Heart right ventricle (tissue), 16 donors: ENCODE data around the gene CYP26A1. TPM values are rescaled to one million over a fixed set of nuclear protein-coding genes. Genes with fewer than 3 reads are reported as not detected.

Source experiments
- ATAC-seq, 8 donors: fragments of 200-7000 bp; cut with Tn5 transposase; one replicate each; pipeline ENCODE4 v1.9.1; 2020; ENCODE audit warnings: mild to moderate bottlenecking in 8 of 8, moderate library complexity in 8 of 8, moderate number of reproducible peaks in 1 of 8
- DNase-seq, 2 donors: peaks; one replicate each; pipeline ENCODE4 v3.0.0-alpha.2; 2020
- H3K27ac ChIP-seq, 10 donors: fragments of 200-600 bp; sonication (generic) in 2 of 10; one replicate each; pipeline versions ENCODE4 v1.5.0 to v1.8.0; 2020 to 2022; ENCODE audit warnings: mild to moderate bottlenecking in 3 of 10
- H3K27me3 ChIP-seq, 7 donors: fragments of 200-600 bp; one replicate each; pipeline ENCODE4 v1.8.0; 2021 to 2022; ENCODE audit warnings: mild to moderate bottlenecking in 2 of 7
- H3K36me3 ChIP-seq, 9 donors: fragments of 200-600 bp; sonication (generic) in 1 of 9; one replicate each; pipeline versions ENCODE4 v1.5.0 to v1.8.0; 2020 to 2022; ENCODE audit warnings: mild to moderate bottlenecking in 2 of 9
- H3K4me1 ChIP-seq, 9 donors: fragments of 200-600 bp; sonication (generic) in 1 of 9; one replicate each; pipeline versions ENCODE4 v1.5.0 to v1.8.0; 2020 to 2022; ENCODE audit warnings: mild to moderate bottlenecking in 4 of 9
- H3K4me3 ChIP-seq, 10 donors: fragments of 200-600 bp; sonication (generic) in 2 of 10; one replicate each; pipeline versions ENCODE4 v1.5.0 to v1.8.0; 2020 to 2022; ENCODE audit warnings: mild to moderate bottlenecking in 7 of 10, moderate library complexity in 2 of 10
- H3K9me3 ChIP-seq, 11 donors: fragments of 200-600 bp in 10 of 11; sonication (generic) in 2 of 11; one replicate each; pipeline versions ENCODE4 v1.5.0 to v1.8.0; 2013 to 2022; ENCODE audit warnings: mild to moderate bottlenecking in 2 of 11, control low read depth in 1 of 11, moderate library complexity in 1 of 11
- WGBS, 2 donors: extraction: QIAGEN DNeasy Blood & Tissue Kit; methylation state at CpG; one replicate each; pipeline ENCODE4 v1.1.7; 2013; ENCODE audit warnings: inconsistent platforms in 1 of 2; 5-methylcytosine and 5-hydroxymethylcytosine counted together
- intact Hi-C, 10 donors: fragments of 100-400 bp; cut with DNase I; formaldehyde crosslinking; loops; one replicate each; pipeline versions ENCODE4 v1.11.1 to v1.14.2; 2022
- polyA plus RNA-seq, 2 donors: library from polyadenylated mRNA; stranded (reverse); fragments of 200-250 nt; gene quantifications; one replicate each; pipeline ENCODE4 v1.2.3, GENCODE V29; 2013
- total RNA-seq, 10 donors: library from RNA; stranded (reverse); fragmentation: NEBNext Ultra II Directional in 3 of 10; extraction: Animal tissue kit (Norgen Biotek cat#: 25700) in 3 of 10; gene quantifications; one replicate each; pipeline versions ENCODE4 v1.2.1 to v1.2.4, GENCODE V29; 2021 to 2023
- TF ChIP-seq, protein P1 (sequence below), 9 donors: fragments of 200-600 bp; sonication (generic) in 2 of 9; IDR thresholded peaks; one replicate each; pipeline versions ENCODE4 v1.5.0 to v1.8.0; 2021 to 2022; ENCODE audit warnings: antibody characterized with exemption in 9 of 9, mild to moderate bottlenecking in 5 of 9, moderate library complexity in 1 of 9
- donor health status: Arrhythmogenic right ventricular cardiomyopathy.
- donor health status: ischemic (EF 13 %, LVEDD 7.1; RV severe dilation, severe dysfunction).
- donor health status: healthy with polysubstance abuse.
- donor health status: DM: no; HTN: yes; CAD: no.
- donor health status: DM: no; HTN: no; CAD: no.
- donor health status: ischemic (EF 25% LVEDD 6.9; RV normal size, moderate dysfunction).
- donor health status: ischemic (EF 25% LVEDD 5.7; RV mildly dilated, moderate dysfunction).
- donor health status: healthy.
- donor health status: DM: yes; HTN: yes; CAD: no.
- donor health status: Ischemic cardiomyopathy.
- donor health status: ischemic (EF 35%, LVEDD 5.7; RV mildly dilated, moderate dysfunction).
- donor health status: nonischemic (EF 11% LVEDD 7.7; RV severe dilation, severe dysfunction).
- donor health status: DM: yes; HTN: yes; CAD: no.
- donor health status: PGD.
- donor health status: ischemic (EF 29% LVEDD 5.4; RV normal size, mild dysfunction).
- donor health status: nonischemic (EF 23%, LVEDD 6.1; RV moderate dilation, normal function).

Gene CYP26A1
- total and polyA plus RNA-seq, 12 donors, result not detected

DNA sequence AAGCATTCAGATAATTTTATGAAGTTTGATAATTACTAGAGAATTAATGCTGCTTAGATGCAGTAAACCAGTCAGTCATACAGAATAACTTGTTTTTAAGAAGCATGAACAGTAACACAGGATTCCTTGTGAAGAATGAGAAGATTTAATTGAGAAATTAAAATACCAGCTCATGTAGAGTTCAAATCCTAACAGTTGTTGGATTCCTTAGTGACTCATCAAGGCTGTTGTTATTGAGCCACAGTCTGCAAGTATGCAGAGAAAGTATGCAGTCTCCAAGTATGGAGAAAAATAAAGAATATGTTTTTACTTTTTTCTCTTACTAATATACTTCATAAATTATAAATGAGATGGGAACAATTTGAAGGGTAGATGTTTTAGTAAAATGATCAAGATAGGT lies 43.3 kb upstream of the CYP26A1 start:
- intact Hi-C loops, result no loop called here
- DNase-seq, result no peak
- Histone ChIP-seq H3K27me3 (no peaks in the 10 kb centered on the region), H3K9me3 (peaks cover 0 to 15% (median 6%) of the 10 kb centered on the region in 11 donors), H3K4me3 (no peak overlapping the region), H3K4me1 (peaks cover 0 to 16% (median 0%) of the 10 kb centered on the region in 9 donors), H3K36me3 (peaks cover 0 to 26% (median 12%) of the 10 kb centered on the region in 9 donors), H3K27ac (no peak overlapping the region)
- no peak for ATAC-seq
- TF ChIP-seq, protein P1, sequence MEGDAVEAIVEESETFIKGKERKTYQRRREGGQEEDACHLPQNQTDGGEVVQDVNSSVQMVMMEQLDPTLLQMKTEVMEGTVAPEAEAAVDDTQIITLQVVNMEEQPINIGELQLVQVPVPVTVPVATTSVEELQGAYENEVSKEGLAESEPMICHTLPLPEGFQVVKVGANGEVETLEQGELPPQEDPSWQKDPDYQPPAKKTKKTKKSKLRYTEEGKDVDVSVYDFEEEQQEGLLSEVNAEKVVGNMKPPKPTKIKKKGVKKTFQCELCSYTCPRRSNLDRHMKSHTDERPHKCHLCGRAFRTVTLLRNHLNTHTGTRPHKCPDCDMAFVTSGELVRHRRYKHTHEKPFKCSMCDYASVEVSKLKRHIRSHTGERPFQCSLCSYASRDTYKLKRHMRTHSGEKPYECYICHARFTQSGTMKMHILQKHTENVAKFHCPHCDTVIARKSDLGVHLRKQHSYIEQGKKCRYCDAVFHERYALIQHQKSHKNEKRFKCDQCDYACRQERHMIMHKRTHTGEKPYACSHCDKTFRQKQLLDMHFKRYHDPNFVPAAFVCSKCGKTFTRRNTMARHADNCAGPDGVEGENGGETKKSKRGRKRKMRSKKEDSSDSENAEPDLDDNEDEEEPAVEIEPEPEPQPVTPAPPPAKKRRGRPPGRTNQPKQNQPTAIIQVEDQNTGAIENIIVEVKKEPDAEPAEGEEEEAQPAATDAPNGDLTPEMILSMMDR (IDR thresholded peaks at IDR 0.05), result no peak

DNA sequence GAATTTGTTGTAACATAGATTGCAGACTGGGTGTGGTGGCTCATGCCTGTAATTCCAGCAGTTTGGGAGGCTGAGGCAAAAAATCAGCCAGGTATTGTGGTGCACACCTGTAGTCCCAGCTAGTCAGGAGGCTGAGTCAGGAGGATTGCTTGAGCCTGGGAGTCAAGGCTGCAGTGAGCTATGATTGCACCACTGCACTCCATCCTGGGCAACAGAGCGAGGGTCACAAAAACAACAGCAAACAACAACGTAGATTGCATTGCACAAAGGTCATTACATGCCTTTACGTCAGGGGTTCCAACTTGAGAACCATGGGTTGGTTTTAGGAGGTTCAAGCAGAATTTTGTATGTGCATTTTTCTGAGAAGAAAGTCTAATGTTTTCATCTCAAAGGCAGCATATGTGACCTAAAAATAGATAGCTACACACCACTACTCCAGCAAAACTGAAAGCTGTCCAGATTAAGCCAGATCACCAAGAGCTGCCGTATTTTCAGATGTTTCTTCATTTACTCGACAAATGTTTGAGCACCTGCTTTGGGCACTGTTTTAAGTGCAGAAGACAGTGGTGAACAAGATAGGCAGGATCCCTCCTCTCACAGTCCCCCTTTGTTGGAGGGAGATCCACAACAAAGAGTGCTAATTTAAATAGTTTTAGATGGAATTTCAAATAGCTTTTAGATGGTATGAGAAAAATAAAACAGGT lies 41.4 kb upstream of the CYP26A1 start:
- DNase-seq (no peak), ATAC-seq (no peak)
- intact Hi-C loops, result no loop called here
- Histone ChIP-seq H3K27me3 (no peaks in the 10 kb centered on the region), H3K9me3 (peaks cover 0 to 10% (median 4%) of the 10 kb centered on the region in 11 donors), H3K36me3 (peaks cover 0 to 11% (median 5%) of the 10 kb centered on the region in 9 donors), H3K4me1 (peaks cover 0 to 16% (median 0%) of the 10 kb centered on the region in 9 donors), H3K4me3 (no peak overlapping the region), H3K27ac (no peak overlapping the region)
- TF ChIP-seq, protein P1 (IDR thresholded peaks at IDR 0.05), result no peak
- WGBS, 2 donors, result 85 to 90% methylated on average over 5 of the region's 5 CpGs

DNA sequence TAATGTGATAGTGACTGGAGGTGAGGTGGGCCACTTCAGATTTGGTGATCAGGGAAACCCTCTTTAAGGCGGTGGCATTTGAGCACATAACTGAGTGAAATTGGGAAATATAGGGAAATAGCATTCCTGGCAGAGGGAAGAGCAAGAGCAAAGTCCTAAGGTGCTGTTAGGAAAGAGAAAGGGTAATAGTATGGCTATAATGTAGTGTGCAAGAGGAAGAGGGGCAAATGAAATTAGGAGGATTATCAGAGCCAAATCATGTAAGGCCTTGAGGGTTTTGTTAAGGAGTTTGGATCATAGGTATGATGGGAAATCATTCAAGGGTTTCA lies 40.9 kb upstream of the CYP26A1 start:
- Histone ChIP-seq H3K4me1 (peaks cover 0 to 16% (median 0%) of the 10 kb centered on the region in 9 donors), H3K27me3 (no peaks in the 10 kb centered on the region), H3K4me3 (no peak overlapping the region), H3K27ac (no peak overlapping the region), H3K36me3 (peaks cover 0 to 8% (median 0%) of the 10 kb centered on the region in 9 donors), H3K9me3 (peaks cover 0 to 5% (median 0%) of the 10 kb centered on the region in 11 donors)
- WGBS, 2 donors, result 94 to 100% methylated on average over 1 of the region's 1 CpG
- DNase-seq (no peak), ATAC-seq (no peak)
- TF ChIP-seq, protein P1 (IDR thresholded peaks at IDR 0.05), result no peak
- intact Hi-C loops, result no loop called here

DNA sequence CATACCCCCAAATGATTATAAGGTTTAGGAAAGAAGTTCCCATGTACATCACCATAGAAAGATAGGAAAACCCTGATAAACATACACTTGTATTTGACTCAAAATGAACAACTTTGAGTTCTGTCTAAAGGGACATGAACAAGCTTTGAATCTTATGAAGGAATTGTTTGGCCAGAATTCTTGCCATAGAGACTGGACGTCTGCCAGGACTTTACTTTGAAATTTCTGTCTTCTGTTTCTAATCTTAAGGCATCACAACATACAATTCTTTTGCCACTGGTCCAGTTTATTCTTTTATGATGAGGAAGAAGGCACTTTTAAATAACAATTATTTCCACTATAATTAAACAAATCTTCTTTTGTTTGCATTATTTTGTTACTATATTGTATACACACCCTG lies 39.3 kb upstream of the CYP26A1 start:
- DNase-seq, result no peak
- intact Hi-C loops, result no loop called here
- TF ChIP-seq, protein P1 (IDR thresholded peaks at IDR 0.05), result no peak
- Histone ChIP-seq H3K9me3 (no peaks in the 10 kb centered on the region), H3K27ac (no peak overlapping the region), H3K27me3 (no peaks in the 10 kb centered on the region), H3K36me3 (no peaks in the 10 kb centered on the region), H3K4me1 (peaks cover 0 to 16% (median 0%) of the 10 kb centered on the region in 9 donors), H3K4me3 (no peak overlapping the region)
- WGBS, 2 donors, result 40 to 46% methylated on average over 1 of the region's 1 CpG
- ATAC-seq, result no peak
